ENCODE measurements around the gene TRAF7.
"Not testable (repeated sequence)": the region's sequence is repeated elsewhere in the genome, so short reads cannot be mapped to it uniquely, and the experiment has no call there.

TRAF7 gene

GRCh38 chr16:2155091-2155950, at the start of gene TRAF7:
TSS of gene TRAF7 (plus strand) at chr16:2155782. CDS start at chr16:2163921, 8,139 bp downstream.
- DNase-seq: peak; percentile 100

DNA sequence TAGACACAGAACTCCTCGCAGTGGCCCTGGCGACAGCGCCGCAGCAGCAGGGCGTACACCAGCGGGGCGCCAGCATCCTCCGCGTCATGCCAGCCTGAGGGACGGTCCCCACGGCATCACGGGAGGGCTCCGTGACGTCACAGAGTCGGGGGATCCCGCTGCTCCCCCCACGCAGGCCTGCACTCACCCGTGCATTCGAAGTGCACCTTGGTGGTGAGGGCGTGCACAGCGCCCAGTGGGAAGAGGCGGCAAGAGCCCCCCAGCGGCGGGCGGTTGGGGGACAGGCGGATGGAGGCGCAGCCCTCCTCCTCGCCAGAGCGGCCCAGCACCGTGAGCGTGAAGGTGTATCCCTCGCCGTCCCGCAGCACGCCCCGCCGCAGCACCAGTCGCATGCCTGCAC, 49.4 kb upstream of the TRAF7 start:
- not testable (repeated sequence) for DNase-seq

- DNase-seq: not testable (repeated sequence)
These were observed 48.3 kb upstream of the TRAF7 start for GRCh38 chr16:2107121-2107790.

DNA sequence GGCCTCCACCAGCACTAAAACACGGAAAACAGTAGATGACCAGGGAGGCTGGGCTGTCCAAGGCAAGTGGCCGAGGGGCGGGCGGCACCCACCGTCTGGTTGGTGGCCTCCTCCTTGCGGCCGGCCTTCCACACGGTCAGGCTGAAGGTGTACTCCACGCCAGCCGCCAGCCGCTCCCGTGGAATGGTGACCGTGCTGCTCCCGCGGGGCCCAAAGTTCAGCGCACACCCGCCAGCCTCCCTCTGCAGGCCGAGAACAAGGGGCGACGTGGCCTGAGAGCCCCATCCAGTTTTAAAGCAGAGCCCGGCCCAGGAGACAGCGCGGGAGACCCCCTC, 47.8 kb upstream of the TRAF7 start:
- DNase-seq: not testable (repeated sequence)

- not testable (repeated sequence) for DNase-seq
These were observed 46.9 kb upstream of the TRAF7 start for GRCh38 chr16:2108446-2109270.

DNA sequence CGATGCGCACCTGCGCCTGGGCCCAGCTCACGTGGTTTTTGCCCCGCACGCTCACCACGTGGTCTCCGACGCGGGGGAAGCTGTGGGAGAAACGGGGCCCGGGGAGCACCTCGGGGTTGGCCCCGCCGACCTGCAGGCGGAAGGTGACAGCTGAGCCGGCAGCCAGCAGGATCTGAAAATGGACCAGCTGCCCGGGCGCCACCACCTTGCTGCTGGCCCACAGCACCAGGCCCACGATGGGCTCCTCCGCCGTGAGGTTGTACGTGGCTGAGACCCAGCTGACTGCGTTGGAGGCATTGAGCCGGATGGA, 46.4 kb upstream of the TRAF7 start:
- DNase-seq: not testable (repeated sequence)

DNA sequence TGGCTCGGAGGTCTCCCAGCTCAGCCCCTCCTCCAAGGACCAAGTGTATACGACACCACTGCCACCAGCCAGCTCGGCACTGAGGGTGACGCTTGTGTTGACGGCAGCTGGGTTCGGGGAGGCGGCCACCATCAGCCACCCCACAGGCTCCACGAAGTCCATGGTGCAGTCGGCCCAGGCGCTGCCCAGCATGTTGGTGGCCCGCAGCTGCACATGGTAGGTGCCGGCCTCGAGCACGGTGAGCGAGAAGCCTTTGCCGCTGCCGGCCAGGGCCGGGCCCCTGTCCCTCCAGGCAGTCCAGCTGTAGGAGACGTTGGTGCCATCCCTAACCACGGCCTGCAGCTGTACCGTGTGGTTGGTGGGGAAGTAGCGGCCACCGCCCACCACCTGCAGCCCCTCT, 45.7 kb upstream of the TRAF7 start:
- DNase-seq: not testable (repeated sequence)

DNA sequence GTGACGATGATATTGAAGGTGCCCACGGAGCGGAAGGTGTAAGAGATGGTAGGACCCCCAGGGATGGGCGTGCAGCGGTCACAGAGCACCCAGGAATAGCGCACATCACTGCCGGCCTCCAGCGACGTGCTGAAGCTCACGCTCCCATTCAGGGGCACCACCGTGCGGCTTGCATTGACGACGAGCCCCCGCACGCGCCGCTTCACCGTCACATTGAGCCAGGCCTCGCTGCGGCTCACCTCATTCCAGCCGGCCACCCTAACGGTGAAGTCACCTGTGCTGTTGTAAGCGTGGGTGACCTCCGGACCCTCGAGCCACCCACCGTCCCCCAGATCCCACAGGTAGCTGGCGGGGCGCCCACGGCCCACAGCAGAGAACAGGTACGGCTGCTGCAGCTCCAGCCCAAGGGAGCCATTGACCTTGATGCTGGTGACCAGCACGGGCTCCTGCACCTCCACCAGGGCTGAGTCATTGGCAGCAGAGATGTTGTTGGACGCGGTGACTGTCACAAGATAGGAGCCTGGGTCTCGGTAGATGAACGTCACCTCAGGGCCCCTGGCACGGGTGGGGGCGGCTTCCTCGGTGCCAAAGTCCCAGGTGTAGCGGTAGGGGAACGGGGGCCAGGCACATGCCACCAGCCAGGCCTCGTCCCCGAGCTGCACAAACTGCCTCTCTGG, 45.1 kb upstream of the TRAF7 start:
- not testable (repeated sequence) for DNase-seq

DNA sequence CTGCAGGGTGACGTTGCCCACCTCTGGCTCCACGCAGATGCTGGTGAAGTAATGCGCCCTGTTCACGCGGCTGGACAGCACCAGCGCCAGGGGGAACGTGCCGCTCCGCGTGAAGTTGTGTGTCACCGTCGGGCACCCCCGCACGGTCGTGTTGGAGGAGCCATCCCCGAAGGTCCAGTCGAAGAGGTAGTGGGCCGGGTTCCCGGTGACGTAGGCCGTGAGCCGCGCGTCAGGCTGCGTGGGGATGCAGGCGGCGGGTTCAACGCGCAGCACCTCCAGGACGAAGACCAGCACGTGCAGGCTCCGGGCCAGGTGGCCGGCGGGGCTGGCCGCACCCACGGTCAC, 44.6 kb upstream of the TRAF7 start:
- DNase-seq: not testable (repeated sequence)

DNA sequence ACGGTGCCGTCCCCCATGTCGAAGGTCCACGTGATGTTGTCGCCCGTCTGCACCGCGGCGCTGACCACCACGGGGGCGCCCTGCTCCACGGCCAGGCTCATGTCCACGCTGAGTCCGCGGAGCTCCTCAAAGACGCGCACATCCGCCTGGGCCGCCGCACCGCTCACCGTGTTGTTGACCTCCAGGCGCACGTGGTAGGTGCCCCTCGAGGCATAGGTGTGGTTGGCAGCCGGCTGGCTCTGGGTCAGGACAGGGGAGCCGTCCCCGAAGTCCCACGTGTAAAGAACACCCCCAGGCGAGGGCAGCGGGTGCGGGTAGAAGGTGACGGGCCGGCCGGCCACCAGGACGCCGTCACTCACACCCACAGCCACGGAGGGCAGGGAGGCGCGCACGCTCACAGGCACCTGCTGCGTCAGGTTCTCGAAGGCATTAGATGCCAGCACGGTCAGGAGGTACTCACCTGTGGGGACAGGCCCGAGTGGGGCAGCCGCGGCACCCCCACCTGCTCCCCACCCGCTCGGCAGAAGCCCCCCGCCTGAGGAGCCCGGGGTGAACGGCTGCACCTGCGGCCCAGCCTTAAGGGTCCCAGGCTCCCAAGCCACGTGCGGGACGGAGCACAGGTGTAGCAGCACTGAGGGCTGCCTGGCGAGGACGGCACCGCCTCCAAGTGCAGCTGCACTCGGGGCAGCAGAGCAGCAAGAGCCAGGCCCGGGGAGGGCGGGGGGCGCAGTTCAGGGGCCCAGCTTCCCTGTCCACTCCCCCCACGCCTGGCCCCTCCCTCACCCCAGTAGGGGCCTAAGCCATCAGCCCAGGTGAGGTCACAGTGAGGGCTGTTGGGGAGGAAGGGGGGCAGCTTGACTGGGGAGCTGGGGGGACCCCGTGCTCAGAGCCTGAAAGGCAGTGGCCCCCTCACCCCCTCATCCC, 43.9 kb upstream of the TRAF7 start:
- not testable (repeated sequence) for DNase-seq

DNA sequence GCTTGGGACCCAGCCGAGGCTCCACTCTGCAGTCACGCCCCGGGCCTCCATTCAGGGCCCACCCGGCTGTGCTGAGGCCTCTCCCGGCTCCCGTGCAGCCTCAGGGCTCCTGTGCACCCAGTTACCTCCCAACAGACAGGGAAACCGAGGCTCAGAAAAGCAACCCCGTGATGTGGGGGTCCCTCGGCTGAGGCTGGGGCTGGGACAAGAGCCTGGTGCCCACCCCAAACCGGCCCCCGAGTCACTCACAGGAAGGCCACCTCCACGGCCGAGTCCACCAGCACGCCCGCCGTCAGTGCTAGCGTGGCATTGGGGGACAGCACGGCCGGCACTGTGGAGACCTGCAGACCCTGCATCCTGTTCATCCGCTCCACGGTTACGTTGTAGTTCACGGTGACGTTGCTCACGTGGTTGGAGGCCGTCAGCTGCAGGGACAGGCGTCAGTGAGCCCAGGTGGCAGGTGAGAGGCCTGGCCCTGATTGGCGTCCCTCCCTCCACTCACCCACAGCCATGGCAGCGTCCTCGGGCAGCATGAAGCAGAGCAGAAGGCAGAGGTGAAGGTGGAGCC, 43.0 kb upstream of the TRAF7 start:
- DNase-seq: not testable (repeated sequence)

DNA sequence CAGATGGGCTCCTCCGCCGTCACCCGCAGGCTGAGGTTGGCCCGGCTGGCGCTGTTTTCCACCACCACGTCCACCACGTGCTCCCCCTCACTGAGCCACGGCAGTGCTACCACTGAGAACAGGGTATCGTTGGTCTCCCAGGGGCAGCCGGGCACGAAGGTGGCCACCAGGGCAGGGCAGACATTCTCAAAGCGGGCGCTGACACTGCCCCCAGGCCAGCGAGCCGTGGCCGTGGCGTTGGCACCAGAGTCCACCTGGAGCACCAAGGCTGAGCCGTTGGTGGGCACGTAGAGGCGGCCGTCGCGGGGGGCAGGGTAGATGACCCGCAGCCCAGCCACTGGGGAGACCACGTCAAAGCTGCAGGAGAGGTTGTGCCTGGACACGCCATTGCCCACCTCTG, 41.4 kb upstream of the TRAF7 start:
- DNase-seq: not testable (repeated sequence)

DNA sequence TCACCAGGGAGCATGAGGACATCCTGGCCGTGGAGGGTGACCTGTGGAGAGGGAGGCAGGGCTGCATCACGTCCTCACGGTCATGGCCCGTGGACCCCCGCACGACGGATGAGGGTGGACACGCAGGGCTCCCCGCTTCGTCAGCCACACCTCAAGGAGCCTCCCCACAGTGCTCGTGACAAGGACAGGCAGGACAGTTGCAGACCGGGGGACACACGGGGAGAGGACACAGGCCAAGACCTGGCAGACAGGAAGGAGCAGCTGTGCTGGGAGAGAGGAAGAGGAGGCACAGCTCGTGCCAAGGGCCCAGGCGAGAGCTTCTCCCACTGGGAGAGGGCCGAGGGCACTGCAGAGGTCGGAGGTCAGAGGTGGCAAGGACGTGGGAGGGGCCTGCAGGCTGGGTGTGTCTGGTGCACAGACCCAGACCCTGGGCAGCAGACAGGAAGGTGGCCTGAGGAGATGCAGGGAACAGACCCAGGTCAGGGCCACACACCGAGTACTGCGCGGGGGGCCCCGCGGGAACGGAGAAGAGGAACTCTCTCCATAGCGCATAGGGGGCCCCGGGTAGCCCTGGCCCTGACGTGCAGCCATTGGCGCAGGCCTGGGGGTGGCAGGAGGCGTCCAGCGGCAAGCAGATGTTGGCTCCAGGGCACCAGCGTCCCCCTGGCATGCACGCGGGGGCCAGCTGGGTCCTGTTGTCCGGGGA, 40.5 kb upstream of the TRAF7 start:
- DNase-seq: not testable (repeated sequence)

- DNase-seq: no peak
These were observed 40.0 kb upstream of the TRAF7 start for GRCh38 chr16:2115591-2115973.

- not testable (repeated sequence) for DNase-seq
These were observed 39.2 kb upstream of the TRAF7 start for GRCh38 chr16:2116428-2116827.

DNA sequence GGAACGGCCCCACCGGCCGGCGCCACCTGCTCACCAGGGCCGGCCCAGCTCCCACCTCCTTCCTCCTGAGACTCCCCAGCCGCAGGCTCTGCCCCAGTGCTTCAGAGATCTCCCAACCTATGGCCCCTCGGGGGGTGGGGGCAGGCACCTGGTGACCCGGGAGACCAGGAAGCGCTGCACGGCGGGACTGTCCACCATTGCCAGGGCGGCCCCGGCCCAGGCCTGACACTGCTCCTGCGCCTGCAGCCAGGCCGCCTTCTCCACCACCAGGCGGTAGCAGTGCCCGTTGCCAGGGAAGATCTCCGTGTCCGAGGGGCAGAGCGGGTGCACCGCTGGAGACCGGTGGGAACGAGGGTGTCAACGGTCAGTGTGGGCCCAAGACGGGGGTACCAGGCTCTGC, 38.2 kb upstream of the TRAF7 start:
- not testable (repeated sequence) for DNase-seq

- DNase-seq: not testable (repeated sequence)
These were observed 37.4 kb upstream of the TRAF7 start for GRCh38 chr16:2117960-2118722.

DNA sequence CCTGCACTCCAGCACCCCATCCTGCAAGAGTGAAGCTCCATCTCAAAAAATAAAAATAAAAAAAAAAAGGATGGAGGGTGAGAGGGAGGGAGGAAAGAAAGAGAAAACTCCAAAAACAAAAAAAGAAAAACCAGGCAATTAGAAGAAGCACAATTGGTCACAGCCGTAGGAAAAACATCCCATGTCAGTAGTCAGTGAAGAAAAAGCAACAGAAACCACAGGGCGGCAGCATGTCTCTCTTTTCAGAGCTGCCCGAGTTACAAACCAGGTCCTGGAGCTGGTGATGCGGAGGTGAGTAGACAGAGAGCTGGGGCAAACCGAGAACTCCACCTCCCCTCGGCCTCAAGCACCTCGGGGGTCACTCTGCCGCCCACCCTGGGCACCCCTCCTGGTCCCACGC, 34.3 kb upstream of the TRAF7 start:
- DNase-seq: peak; percentile 34

DNA sequence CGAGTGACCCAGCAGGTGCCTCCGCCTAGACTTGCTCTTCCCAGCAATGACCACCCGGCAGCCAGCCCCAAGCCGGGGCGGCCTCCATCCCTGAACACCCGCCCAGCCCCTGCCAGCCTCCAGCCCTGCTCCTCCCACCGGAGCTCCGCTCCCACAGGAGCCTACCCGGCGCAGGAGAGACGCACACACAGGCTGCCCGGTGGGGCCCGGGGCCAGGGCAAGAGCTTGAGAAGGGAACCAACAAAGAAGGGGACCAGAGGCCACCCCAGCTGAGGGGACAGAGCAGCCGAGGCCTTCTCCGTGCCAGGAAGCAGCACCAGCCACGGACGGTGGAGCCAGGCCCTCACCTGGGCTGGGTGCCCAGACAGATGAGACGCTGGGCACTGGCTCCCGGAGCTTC, 33.7 kb upstream of the TRAF7 start:
- DNase-seq: no peak

DNA sequence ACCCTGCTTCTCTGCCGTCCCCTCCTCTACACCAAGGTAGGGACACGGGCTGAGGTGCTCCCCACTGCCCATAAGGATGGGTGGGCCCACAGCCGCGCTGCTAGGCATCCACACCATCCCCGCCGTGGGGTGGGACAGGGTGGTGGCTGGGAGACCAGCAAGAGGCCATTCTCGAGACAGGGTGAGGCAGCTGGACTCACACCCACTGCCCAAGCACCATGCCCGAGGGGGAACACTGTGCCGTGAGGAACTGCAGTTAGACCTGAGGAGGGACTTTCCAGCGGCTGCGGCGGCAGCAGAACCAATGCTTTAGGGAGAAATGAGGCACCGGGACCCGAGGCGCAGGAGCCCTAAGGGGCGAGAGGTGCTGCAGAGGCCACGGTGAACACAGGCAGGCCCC, 33.2 kb upstream of the TRAF7 start:
- DNase-seq: no peak

Measured in activated CD4-positive, alpha-beta T cell treated with anti-CD3 and anti-CD28 coated beads, Interleukin-10, Interleukin-2, amounts not matched to agents 100 ng/mL and 50 ng/mL, durations not matched to agents 16 hours and 8 hours (primary cell).